Peyer's patch (tissue), 4 donors: ENCODE data around the gene CFAP70.

Source experiments
- CTCF ChIP-seq, 6 experiments: fragments of 450-650 bp in 4 of 6; fragments of 200-600 bp in 2 of 6; sonication (generic) in 1 of 6; IDR thresholded peaks; one replicate each; pipeline ENCODE4 v1.5.1; 2017 to 2019; ENCODE audit warnings: antibody characterized with exemption in 6 of 6, mild to moderate bottlenecking in 3 of 6, moderate library complexity in 1 of 6
- POLR2A ChIP-seq, 2 donors: fragments of 450-650 bp; IDR thresholded peaks; one replicate each; pipeline ENCODE4 v1.5.1; 2017; ENCODE audit warnings: antibody characterized with exemption in 2 of 2, mild to moderate bottlenecking in 2 of 2, moderate library complexity in 2 of 2

DNA sequence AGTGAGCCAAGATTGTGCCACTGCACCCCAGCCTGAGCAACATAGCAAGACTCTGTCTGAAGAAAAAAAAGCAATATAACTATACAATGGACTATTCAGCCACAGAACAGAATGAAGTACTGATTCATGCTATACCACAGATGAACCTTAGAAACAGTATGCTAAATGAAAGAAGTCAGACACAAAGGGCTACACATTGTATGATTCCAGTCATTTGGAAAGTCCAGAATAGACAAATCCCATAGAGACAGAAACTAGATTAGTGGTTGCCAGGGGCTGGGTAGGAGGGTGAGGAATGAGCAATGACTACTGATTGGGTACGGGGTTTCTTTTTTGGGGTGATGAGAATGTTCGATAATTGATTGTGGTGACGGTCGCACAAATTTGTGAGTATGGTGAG lies 9.6 kb upstream of the CFAP70 start:
- TF ChIP-seq POLR2A (IDR thresholded peaks at IDR 0.05) (no peak), CTCF (IDR thresholded peaks at IDR 0.05) (no peak)
